Uterus (tissue), 2 donors: ENCODE measurements around the gene LRP1.

Experiments used
- CTCF ChIP-seq, 4 experiments: fragments of 200-600 bp in 2 of 4; fragments of 450-650 bp in 2 of 4; sonication (generic) in 2 of 4; IDR thresholded peaks; one replicate each; pipeline ENCODE4 v1.5.1; 2016 to 2019; ENCODE audit warnings: antibody characterized with exemption in 4 of 4, mild to moderate bottlenecking in 2 of 4, moderate library complexity in 1 of 4
- POLR2A ChIP-seq, 2 donors: fragments of 450-650 bp; IDR thresholded peaks; one replicate each; pipeline ENCODE4 v1.6.1; 2016; ENCODE audit warnings: antibody characterized with exemption in 2 of 2, mild to moderate bottlenecking in 1 of 2, moderate library complexity in 1 of 2

- TF ChIP-seq CTCF (IDR thresholded peaks at IDR 0.05) (no peak), POLR2A (IDR thresholded peaks at IDR 0.05) (no peak)
Observed at GRCh38 chr12:57109207-57110103, 18.8 kb upstream of the LRP1 start.
